GM12891 (cell line): ENCODE measurements around the gene RTN4RL1.

Experiments
- POLR2A ChIP-seq: IDR thresholded peaks from 2 replicates; pipeline ENCODE4 v1.6.1; 2011; ENCODE audit warnings: low read depth, low read length, control low read depth
- POLR2AphosphoS5 ChIP-seq: IDR thresholded peaks from 2 replicates; pipeline ENCODE4 v1.6.1; 2011; ENCODE audit warnings: low read depth, low read length, control low read depth
- POU2F2 ChIP-seq: IDR thresholded peaks from 2 replicates; pipeline ENCODE4 v1.6.1; 2011; ENCODE audit warnings: low read depth, mild to moderate bottlenecking, control low read depth, low read length, moderate library complexity
- SPI1 ChIP-seq: IDR thresholded peaks from 2 replicates; pipeline ENCODE4 v1.6.1; 2011; ENCODE audit warnings: low read depth, low read length, control low read depth
- TAF1 ChIP-seq: IDR thresholded peaks from 2 replicates; pipeline ENCODE4 v1.6.1; 2011; ENCODE audit warnings: low read depth, low read length, control low read depth

GRCh38 chr17:2037155-2037554, 12.0 kb upstream of the RTN4RL1 start:
- TF ChIP-seq TAF1 (no peak), POLR2A (no peak), SPI1 (no peak), POLR2AphosphoS5 (no peak), POU2F2 (no peak)
